CD4-positive, alpha-beta T cell (primary cell): ENCODE measurements around the gene RHBDL1. TPM values are rescaled to one million over a fixed set of nuclear protein-coding genes. Genes with fewer than 3 reads are reported as not detected.

ENCODE experiments used
- ATAC-seq: fragments of 200-7000 bp; cut with Tn5 transposase; one replicate; pipeline ENCODE4 v1.10.0; 2022; ENCODE audit warnings: mild to moderate bottlenecking; ENCODE audit not compliant: poor library complexity
- CTCF ChIA-PET: fragments of 350-600 bp; sonication (Branson Sonifier 250); formaldehyde crosslinking; loops from one replicate; lab custom pipeline; 2021; ENCODE audit warnings: antibody characterized with exemption, inconsistent platforms; lab: Charles Lee
- POLR2A ChIA-PET: fragments of 350-600 bp; sonication (Branson Sonifier 250); formaldehyde crosslinking; loops from one replicate; lab custom pipeline; 2021; ENCODE audit warnings: antibody characterized with exemption, inconsistent platforms; lab: Charles Lee
- DNase-seq, 14 experiments: peaks; one replicate each; pipeline ENCODE4 v3.0.0-alpha.2; 2013 to 2020; ENCODE audit warnings: mixed read lengths in 2 of 14
- H3K27ac ChIP-seq, 2 donors: one replicate each; pipeline versions ENCODE4 v1.5.1 to v1.7.0; 2013; ENCODE audit warnings: low read length in 2 of 2, low read depth in 1 of 2, mild to moderate bottlenecking in 1 of 2
- H3K27me3 ChIP-seq, 2 experiments: 1 replicate in 1 of 2; 2 replicates in 1 of 2; pipeline versions ENCODE4 v1.6.1 to v1.7.0; 2013; ENCODE audit warnings: low read length in 2 of 2, control low read depth in 1 of 2, mild to moderate bottlenecking in 1 of 2, moderate library complexity in 1 of 2; ENCODE audit not compliant: insufficient read depth in 2 of 2, control insufficient read depth in 1 of 2
- H3K36me3 ChIP-seq: one replicate; pipeline ENCODE4 v1.6.1; 2013; ENCODE audit warnings: low read length, control low read depth; ENCODE audit not compliant: insufficient read depth
- H3K4me1 ChIP-seq: one replicate; pipeline ENCODE4 v1.6.1; 2013; ENCODE audit warnings: low read length, control low read depth; ENCODE audit not compliant: insufficient read depth
- H3K4me3 ChIP-seq: one replicate; pipeline ENCODE4 v1.5.1; 2013; ENCODE audit warnings: mild to moderate bottlenecking, low read length, moderate library complexity
- H3K9me3 ChIP-seq, 2 experiments: 1 replicate in 1 of 2; 2 replicates in 1 of 2; pipeline versions ENCODE4 v1.6.1 to v1.7.0; 2013; ENCODE audit warnings: low read length in 2 of 2, mild to moderate bottlenecking in 2 of 2, control low read depth in 1 of 2, moderate library complexity in 1 of 2; ENCODE audit not compliant: control insufficient read depth in 1 of 2, insufficient read depth in 1 of 2
- H3K27ac Mint-ChIP-seq: one replicate; pipeline ENCODE4 v1.8.0; 2020; ENCODE audit warnings: mixed read lengths
- H3K27me3 Mint-ChIP-seq: one replicate; pipeline ENCODE4 v1.8.0; 2021; ENCODE audit warnings: mixed read lengths
- H3K36me3 Mint-ChIP-seq: one replicate; pipeline ENCODE4 v1.8.0; 2021; ENCODE audit warnings: low read depth, mixed read lengths
- H3K4me1 Mint-ChIP-seq: one replicate; pipeline ENCODE4 v1.8.0; 2021; ENCODE audit warnings: low read depth, mixed read lengths
- H3K4me3 Mint-ChIP-seq: one replicate; pipeline ENCODE4 v1.8.0; 2020; ENCODE audit warnings: mild to moderate bottlenecking, mixed read lengths
- H3K9me3 Mint-ChIP-seq: one replicate; pipeline ENCODE4 v1.8.0; 2020; ENCODE audit warnings: mixed read lengths
- CTCF ChIP-seq: fragments of 200-600 bp; IDR thresholded peaks from one replicate; pipeline ENCODE4 v1.8.0; 2022; ENCODE audit warnings: antibody characterized with exemption, mild to moderate bottlenecking
- intact Hi-C, 2 experiments: fragments of 100-400 bp; cut with DNase I in 1 of 2; cut with micrococcal nuclease in 1 of 2; formaldehyde crosslinking; loops; one replicate each; pipeline versions ENCODE4 v1.15.1 to v1.9.0; 2023 to 2025; cut with DNase I, micrococcal nuclease
- total RNA-seq, 174 experiments: library from RNA in 2 of 174; stranded (reverse) in 2 of 174; gene quantifications; one replicate each; pipeline ENCODE4 v1.2.3 and lab custom pipeline; 2021 to 2026

Gene RHBDL1
- total RNA-seq, 2 experiments from 2014 or later = 6.6 to 6.9 TPM

GRCh38 chr16:673399-673991 is 2.0 kb upstream of the RHBDL1 start:
- peaks cover 15% of the 10 kb centered on the region for H3K36me3 Mint-ChIP-seq
- no peak for DNase-seq
- H3K27ac ChIP-seq = no peak overlapping the region
- no peaks in the 10 kb centered on the region for H3K27me3 Mint-ChIP-seq
- H3K36me3 ChIP-seq = peaks cover 35% of the 10 kb centered on the region
- no peak overlapping the region for H3K4me3 Mint-ChIP-seq
- POLR2A ChIA-PET = no interaction called here
- H3K27ac Mint-ChIP-seq = no peak overlapping the region
- H3K27me3 ChIP-seq = peaks cover 8 to 12% of the 10 kb centered on the region in 2 experiments
- H3K9me3 ChIP-seq = no peaks in the 10 kb centered on the region
- peaks cover 37% of the 10 kb centered on the region for H3K4me1 ChIP-seq
- no peak overlapping the region for H3K4me3 ChIP-seq
- CTCF ChIA-PET = no interaction called here
- intact Hi-C loops = no loop called here
- H3K9me3 Mint-ChIP-seq = no peaks in the 10 kb centered on the region
- ATAC-seq = no peak
- H3K4me1 Mint-ChIP-seq = peaks cover 11% of the 10 kb centered on the region
- TF ChIP-seq CTCF = no peak

- peaks cover 15% of the 10 kb centered on the region for H3K36me3 Mint-ChIP-seq
- H3K9me3 ChIP-seq = no peaks in the 10 kb centered on the region
- ATAC-seq = no peak
- H3K36me3 ChIP-seq = peaks cover 34% of the 10 kb centered on the region
- H3K27ac Mint-ChIP-seq = no peak overlapping the region
- intact Hi-C loops = no loop called here
- H3K4me1 ChIP-seq = peaks cover 34% of the 10 kb centered on the region
- no peak for DNase-seq
- H3K4me3 ChIP-seq = no peak overlapping the region
- peaks cover 8 to 12% of the 10 kb centered on the region in 2 experiments for H3K27me3 ChIP-seq
- ChIA-PET POLR2A (no interaction called here), CTCF (no interaction called here)
- H3K4me1 Mint-ChIP-seq = peaks cover 18% of the 10 kb centered on the region
- H3K27ac ChIP-seq = no peak overlapping the region
- H3K27me3 Mint-ChIP-seq = no peaks in the 10 kb centered on the region
- H3K4me3 Mint-ChIP-seq = peak overlapping the region; percentile 65
- TF ChIP-seq CTCF = no peak
- no peaks in the 10 kb centered on the region for H3K9me3 Mint-ChIP-seq
Measured at GRCh38 chr16:674214-674881, 1.1 kb upstream of the RHBDL1 start.

GRCh38 chr16:675884-676564 is 553 bp downstream of the RHBDL1 start:
- Mint-ChIP-seq H3K4me3 (no peak overlapping the region), H3K9me3 (no peaks in the 10 kb centered on the region), H3K36me3 (peaks cover 11% of the 10 kb centered on the region), H3K27ac (no peak overlapping the region), H3K27me3 (no peaks in the 10 kb centered on the region), H3K4me1 (peaks cover 21% of the 10 kb centered on the region)
- POLR2A ChIA-PET = interaction anchor here (0.8 to 1.8 kb wide), 6 partner anchors 8 to 28 kb away, joined by 3 to 8 read pairs (median 4); partner anchors contain the start of genes JMJD8, RHOT2 and WDR24
- no peak overlapping the region for H3K27ac ChIP-seq
- H3K9me3 ChIP-seq = no peaks in the 10 kb centered on the region
- peaks cover 21% of the 10 kb centered on the region for H3K36me3 ChIP-seq
- ATAC-seq (no peak), DNase-seq (no peak)
- no peak overlapping the region for H3K4me3 ChIP-seq
- no peak for TF ChIP-seq CTCF
- H3K4me1 ChIP-seq = peaks cover 41% of the 10 kb centered on the region
- H3K27me3 ChIP-seq = peaks cover 8 to 12% of the 10 kb centered on the region in 2 experiments
- intact Hi-C loops = no loop called here
- CTCF ChIA-PET = interaction anchor here (0.8 kb wide), 1 partner anchor 28 kb away, joined by 3 read pairs; no protein-coding TSS in a partner anchor
